ENCODE measurements around the gene PI4KB. TPM values are rescaled to one million over a fixed set of nuclear protein-coding genes. Genes with fewer than 3 reads are reported as not detected.
"Not testable (repeated sequence)": the region's sequence is repeated elsewhere in the genome, so short reads cannot be mapped to it uniquely, and the experiment has no call there.

The PI4KB gene
- total RNA-seq, 1 donor from 2014 or later, result 59.2 TPM

- Mint-ChIP-seq H3K4me3 (no peak overlapping the region), H3K36me3 (ENCODE audit: low read depth) (peaks cover 32% of the 10 kb centered on the region), H3K9me3 (no peaks in the 10 kb centered on the region), H3K27me3 (no peaks in the 10 kb centered on the region), H3K27ac (peak overlapping the region; percentile 48), H3K4me1 (peaks cover 20% of the 10 kb centered on the region)
- intact Hi-C loops (cut with micrococcal nuclease), result no loop called here
- no peak for DNase-seq
These were observed 40.4 kb downstream of the PI4KB start for GRCh38 chr1:151286619-151287340.

GRCh38 chr1:151284013-151284577 lies 43.1 kb downstream of the PI4KB start:
- H3K27me3 Mint-ChIP-seq, result no peaks in the 10 kb centered on the region
- intact Hi-C loops (cut with micrococcal nuclease), result loop anchor here (5.0 kb wide), 1 partner anchor 657 kb away; the partner anchor contains the start of gene ENSA
- H3K4me1 Mint-ChIP-seq, result peaks cover 21% of the 10 kb centered on the region
- H3K9me3 Mint-ChIP-seq, result no peaks in the 10 kb centered on the region
- DNase-seq, result no peak
- H3K36me3 Mint-ChIP-seq (ENCODE audit: low read depth), result peaks cover 20% of the 10 kb centered on the region
- H3K27ac Mint-ChIP-seq, result peak overlapping the region; percentile 94
- H3K4me3 Mint-ChIP-seq, result peak overlapping the region; percentile 99

DNA sequence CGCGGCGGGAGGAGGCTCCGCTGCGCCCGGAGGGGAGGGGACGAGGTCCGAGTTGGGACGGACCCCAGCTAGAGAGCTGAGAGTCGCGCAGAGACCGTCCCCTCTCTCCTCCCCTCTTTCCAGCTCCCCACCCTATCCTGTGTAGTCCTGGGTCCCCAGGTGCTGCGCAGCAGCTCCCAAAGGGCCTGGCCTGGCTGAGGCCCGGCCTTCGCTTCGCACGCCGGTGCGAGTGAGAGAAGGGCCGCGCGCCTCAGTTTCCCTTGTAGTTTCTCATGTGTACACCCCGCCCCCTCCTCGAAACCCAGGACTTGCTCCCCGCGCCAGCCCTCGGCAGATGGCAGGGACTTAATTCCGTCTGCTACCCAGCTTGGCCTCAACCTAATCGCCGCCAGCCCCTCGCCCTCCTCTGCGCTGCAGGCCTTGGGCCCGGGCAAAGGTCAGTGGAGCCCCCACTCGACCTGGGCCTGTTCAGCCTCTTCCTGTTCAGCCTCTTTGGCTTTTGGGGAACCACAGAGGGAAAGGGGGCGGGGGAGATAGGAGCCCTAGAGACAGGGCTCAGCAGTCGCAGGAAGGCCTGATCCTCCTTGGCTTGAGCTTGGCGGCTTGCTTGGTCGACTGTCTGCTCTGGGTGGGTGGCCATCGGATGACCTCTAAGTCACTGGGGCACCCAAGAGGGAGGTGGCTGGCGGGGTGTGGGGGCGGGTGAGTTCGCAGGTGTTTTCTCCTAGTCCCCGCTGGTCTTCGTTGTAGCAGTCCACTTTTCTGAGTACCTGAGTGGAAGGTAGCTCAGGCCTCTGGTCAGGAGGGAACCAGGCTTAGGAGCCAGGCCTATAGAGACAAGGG lies 44.1 kb downstream of the PI4KB start:
- H3K36me3 Mint-ChIP-seq (ENCODE audit: low read depth), result peaks cover 13% of the 10 kb centered on the region
- intact Hi-C loops (cut with micrococcal nuclease), result loop anchor here (1.0 to 5.0 kb wide), 2 partner anchors 213 to 656 kb away; partner anchors contain the start of genes ENSA and GABPB2
- H3K4me1 Mint-ChIP-seq, result peaks cover 18% of the 10 kb centered on the region
- peak overlapping the region; percentile 99 for H3K4me3 Mint-ChIP-seq
- no peaks in the 10 kb centered on the region for H3K27me3 Mint-ChIP-seq
- H3K27ac Mint-ChIP-seq, result peak overlapping the region; percentile 94
- H3K9me3 Mint-ChIP-seq, result no peaks in the 10 kb centered on the region
- DNase-seq, result peak; percentile 79

GRCh38 chr1:151281969-151282882 lies 45.0 kb downstream of the PI4KB start, which contains the start of gene ZNF687:
Gene ZNF687, plus strand, starts transcription at chr1:151282299. Its CDS starts 3,993 bp downstream, at chr1:151286292.
- Mint-ChIP-seq H3K9me3 (no peaks in the 10 kb centered on the region), H3K4me3 (peak within 1 kb of the TSS; percentile 99), H3K36me3 (ENCODE audit: low read depth) (peaks cover 9% of the 10 kb centered on the region), H3K4me1 (peaks cover 26% of the 10 kb centered on the region), H3K27ac (peak within 1 kb of the TSS; percentile 100), H3K27me3 (no peaks in the 10 kb centered on the region)
- intact Hi-C loops (cut with micrococcal nuclease), result loop anchor here (1.0 to 5.0 kb wide), 7 partner anchors 28 to 655 kb away; partner anchors contain the start of genes ENSA, GABPB2, PI4KB and PSMD4
- DNase-seq, result peak; percentile 99

DNA sequence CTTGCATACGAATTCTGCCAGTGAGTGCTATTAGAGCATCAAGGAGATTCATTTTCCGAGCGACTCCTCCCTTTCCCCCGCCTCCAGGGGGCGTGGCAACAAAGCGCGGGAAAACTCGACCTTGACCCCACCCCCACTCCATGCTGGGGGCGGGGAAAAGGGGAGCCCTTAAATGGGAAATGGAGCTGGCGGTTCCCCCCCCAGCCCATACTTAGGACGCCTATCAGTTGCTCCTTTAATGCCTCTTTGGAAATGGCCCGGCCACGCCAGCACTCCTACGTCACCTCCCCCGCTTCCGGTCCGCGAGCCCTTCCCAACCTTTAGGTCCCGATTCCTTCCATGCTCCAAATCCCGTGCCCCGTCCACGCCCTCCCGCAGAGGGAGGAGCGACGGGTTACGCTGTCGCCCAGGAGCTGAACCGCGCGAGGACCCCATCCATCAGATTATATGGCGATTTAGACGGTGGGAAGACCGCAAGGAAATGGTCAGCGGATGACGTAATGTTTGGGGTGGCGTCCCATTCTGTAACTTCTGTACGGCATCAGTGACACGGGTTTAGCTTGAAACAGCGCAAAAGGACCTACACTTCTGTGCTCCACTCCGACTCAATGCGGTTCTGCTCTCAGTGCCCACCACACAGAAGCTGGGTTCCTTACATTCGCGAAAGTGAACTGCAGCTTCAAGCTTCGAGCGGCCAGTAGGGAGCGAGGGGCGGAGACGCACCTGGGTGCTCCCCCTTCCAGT lies 45.8 kb downstream of the PI4KB start:
- peaks cover 34% of the 10 kb centered on the region for H3K4me1 Mint-ChIP-seq
- peak overlapping the region; percentile 99 for H3K4me3 Mint-ChIP-seq
- H3K27me3 Mint-ChIP-seq, result no peaks in the 10 kb centered on the region
- peaks cover 4% of the 10 kb centered on the region for H3K36me3 Mint-ChIP-seq (ENCODE audit: low read depth)
- intact Hi-C loops (cut with micrococcal nuclease), result loop anchor here (1.0 to 5.0 kb wide), 6 partner anchors 27 to 654 kb away; partner anchors contain the start of genes ENSA, PI4KB, PSMD4 and RFX5
- DNase-seq, result peak; percentile 99
- no peaks in the 10 kb centered on the region for H3K9me3 Mint-ChIP-seq
- H3K27ac Mint-ChIP-seq, result peak overlapping the region; percentile 100

DNA sequence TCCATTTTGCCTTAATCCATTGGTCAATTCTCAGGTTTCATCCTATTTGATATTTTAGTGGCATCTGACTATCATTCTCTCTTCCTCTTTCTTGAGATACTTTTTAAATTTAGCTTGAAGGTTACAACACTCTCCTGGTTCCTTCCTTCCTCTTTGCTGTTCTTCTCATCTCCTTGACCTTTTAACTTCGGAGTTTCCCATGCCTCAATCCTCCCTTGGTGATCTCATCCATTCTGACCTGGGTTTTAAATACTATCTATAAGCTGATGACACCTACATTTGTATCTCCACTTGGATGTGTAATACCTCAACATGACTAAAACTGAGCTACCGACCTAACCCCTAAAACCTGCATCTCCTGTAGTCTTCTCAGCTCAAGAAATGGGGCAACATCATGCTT lies 50.0 kb downstream of the PI4KB start:
- H3K27me3 Mint-ChIP-seq, result no peaks in the 10 kb centered on the region
- H3K36me3 Mint-ChIP-seq (ENCODE audit: low read depth), result peaks cover 5% of the 10 kb centered on the region
- peak overlapping the region; percentile 22 for H3K4me3 Mint-ChIP-seq
- H3K27ac Mint-ChIP-seq, result peak overlapping the region; percentile 80
- no peaks in the 10 kb centered on the region for H3K9me3 Mint-ChIP-seq
- peaks cover 17% of the 10 kb centered on the region for H3K4me1 Mint-ChIP-seq
- DNase-seq, result no peak
- intact Hi-C loops (cut with micrococcal nuclease), result no loop called here

DNA sequence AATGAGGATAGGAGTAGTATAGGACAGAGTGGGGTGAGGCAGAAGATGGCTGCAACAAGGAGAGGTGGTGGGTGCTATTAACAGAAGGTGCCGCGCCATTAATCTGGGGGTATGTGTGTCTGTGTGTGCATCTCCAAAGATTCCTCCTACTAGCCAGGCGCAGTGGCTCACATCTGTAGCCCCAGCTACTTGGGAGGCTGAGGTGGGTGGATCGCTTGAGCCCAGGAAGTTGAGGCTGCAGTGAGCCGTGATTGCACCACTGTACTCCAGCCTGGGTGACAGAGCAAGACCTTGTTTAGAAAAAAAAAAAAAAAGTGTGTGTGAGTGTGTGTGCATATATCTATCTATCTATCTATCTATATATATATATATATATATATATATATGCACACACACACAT lies 51.9 kb downstream of the PI4KB start:
- H3K36me3 Mint-ChIP-seq (ENCODE audit: low read depth), result peaks cover 13% of the 10 kb centered on the region
- H3K9me3 Mint-ChIP-seq; H3K27ac Mint-ChIP-seq; intact Hi-C loops (cut with micrococcal nuclease); H3K4me3 Mint-ChIP-seq; H3K27me3 Mint-ChIP-seq; DNase-seq: not testable (repeated sequence)
- H3K4me1 Mint-ChIP-seq, result peaks cover 16% of the 10 kb centered on the region

DNA sequence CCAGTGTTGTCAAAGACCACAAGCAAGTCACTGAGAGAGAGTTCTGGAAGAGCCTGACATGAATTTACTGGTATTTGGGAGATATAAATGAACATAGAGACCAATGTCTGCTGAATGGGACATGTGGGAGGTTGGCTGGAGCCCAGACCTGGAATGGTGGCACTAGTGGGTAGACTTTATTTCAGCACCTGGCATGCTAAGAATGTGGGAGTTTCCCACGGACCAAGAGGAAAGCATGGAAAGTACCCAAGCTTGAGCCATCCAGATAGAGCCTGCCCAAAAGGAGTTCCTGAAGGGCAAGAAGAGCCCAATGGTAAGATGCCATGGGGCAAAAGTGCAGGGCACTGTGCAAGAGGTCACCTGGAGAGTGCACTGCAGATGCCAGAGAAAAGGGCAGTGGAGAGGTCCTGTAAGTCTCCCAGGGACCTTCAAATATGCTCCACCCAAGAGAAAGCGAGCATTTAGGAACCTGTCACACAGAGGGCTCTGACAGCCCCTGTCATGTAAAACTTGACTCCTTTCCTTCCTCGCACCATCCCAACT lies 53.2 kb downstream of the PI4KB start:
- no peaks in the 10 kb centered on the region for H3K27me3 Mint-ChIP-seq
- H3K4me1 Mint-ChIP-seq, result peaks cover 16% of the 10 kb centered on the region
- no peak overlapping the region for H3K4me3 Mint-ChIP-seq
- no peaks in the 10 kb centered on the region for H3K9me3 Mint-ChIP-seq
- peaks cover 17% of the 10 kb centered on the region for H3K36me3 Mint-ChIP-seq (ENCODE audit: low read depth)
- no peak for DNase-seq
- intact Hi-C loops (cut with micrococcal nuclease), result no loop called here
- no peak overlapping the region for H3K27ac Mint-ChIP-seq

- no peak for DNase-seq
- Mint-ChIP-seq H3K27me3 (no peaks in the 10 kb centered on the region), H3K9me3 (no peaks in the 10 kb centered on the region), H3K4me1 (no peaks in the 10 kb centered on the region), H3K27ac (peak overlapping the region; percentile 57), H3K4me3 (no peak overlapping the region), H3K36me3 (ENCODE audit: low read depth) (peaks cover 52% of the 10 kb centered on the region)
- intact Hi-C loops (cut with micrococcal nuclease), result no loop called here
These were observed 59.5 kb downstream of the PI4KB start for GRCh38 chr1:151267760-151268159.

DNA sequence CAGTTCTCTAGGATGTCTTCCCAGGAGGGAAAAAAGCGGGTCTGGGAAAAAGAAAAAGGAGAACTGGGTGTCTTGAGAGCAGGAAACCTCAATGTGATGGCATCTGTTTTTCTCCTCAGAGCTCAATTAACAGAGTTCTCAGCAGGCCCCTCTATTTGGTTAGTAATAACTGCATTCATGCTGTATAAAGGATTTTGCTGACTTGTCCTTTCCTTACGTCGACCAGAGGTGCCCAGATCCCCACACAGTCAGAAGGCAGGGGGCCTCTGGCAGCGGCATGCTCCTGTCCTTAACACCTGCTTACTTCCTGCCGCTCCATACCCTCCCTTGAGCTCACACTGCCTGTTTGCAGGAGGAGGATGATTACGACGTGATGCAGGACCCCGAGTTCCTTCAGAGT lies 60.4 kb downstream of the PI4KB start:
- no peaks in the 10 kb centered on the region for H3K4me1 Mint-ChIP-seq
- no peak overlapping the region for H3K27ac Mint-ChIP-seq
- DNase-seq, result no peak
- no peak overlapping the region for H3K4me3 Mint-ChIP-seq
- H3K36me3 Mint-ChIP-seq (ENCODE audit: low read depth), result peaks cover 54% of the 10 kb centered on the region
- intact Hi-C loops (cut with micrococcal nuclease), result no loop called here
- no peaks in the 10 kb centered on the region for H3K9me3 Mint-ChIP-seq
- no peaks in the 10 kb centered on the region for H3K27me3 Mint-ChIP-seq

DNA sequence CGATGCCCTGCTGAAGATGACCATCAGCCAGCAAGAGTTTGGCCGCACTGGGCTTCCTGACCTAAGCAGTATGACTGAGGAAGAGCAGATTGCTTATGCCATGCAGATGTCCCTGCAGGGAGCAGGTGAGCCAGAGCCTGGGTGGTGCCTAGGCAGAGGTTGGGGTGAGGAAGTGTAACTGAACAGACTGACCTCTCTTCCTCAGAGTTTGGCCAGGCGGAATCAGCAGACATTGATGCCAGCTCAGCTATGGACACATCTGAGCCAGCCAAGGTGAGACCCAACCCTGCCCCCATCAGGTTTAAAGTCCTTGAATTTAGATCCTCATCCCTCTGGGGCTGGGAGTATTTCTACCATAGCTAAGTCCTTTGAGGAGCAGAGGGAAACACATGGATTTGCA lies 60.9 kb downstream of the PI4KB start:
- no peak overlapping the region for H3K27ac Mint-ChIP-seq
- no peaks in the 10 kb centered on the region for H3K4me1 Mint-ChIP-seq
- intact Hi-C loops (cut with micrococcal nuclease), result no loop called here
- peaks cover 49% of the 10 kb centered on the region for H3K36me3 Mint-ChIP-seq (ENCODE audit: low read depth)
- no peak overlapping the region for H3K4me3 Mint-ChIP-seq
- H3K27me3 Mint-ChIP-seq, result no peaks in the 10 kb centered on the region
- no peak for DNase-seq
- H3K9me3 Mint-ChIP-seq, result no peaks in the 10 kb centered on the region

- Mint-ChIP-seq H3K4me3 (no peak overlapping the region), H3K4me1 (no peaks in the 10 kb centered on the region), H3K27ac (no peak overlapping the region), H3K9me3 (no peaks in the 10 kb centered on the region), H3K27me3 (no peaks in the 10 kb centered on the region), H3K36me3 (ENCODE audit: low read depth) (peaks cover 47% of the 10 kb centered on the region)
- intact Hi-C loops (cut with micrococcal nuclease), result no loop called here
- no peak for DNase-seq
These were observed 61.6 kb downstream of the PI4KB start for GRCh38 chr1:151265446-151266236.

All from activated CD4-positive, alpha-beta T cell treated with anti-CD3 and anti-CD28 coated beads, Interleukin-2, amount 10 ng/mL, durations not matched to agents 24 days and 14 days (primary cell).